Amygdala (tissue), 56 donors: ENCODE measurements around the gene PPP6R3.

Source experiments
- DNase-seq, 56 donors: peaks; one replicate each; lab custom pipeline; 2025; lab: John Stamatoyannopoulos, UW

Gene PPP6R3

DNA sequence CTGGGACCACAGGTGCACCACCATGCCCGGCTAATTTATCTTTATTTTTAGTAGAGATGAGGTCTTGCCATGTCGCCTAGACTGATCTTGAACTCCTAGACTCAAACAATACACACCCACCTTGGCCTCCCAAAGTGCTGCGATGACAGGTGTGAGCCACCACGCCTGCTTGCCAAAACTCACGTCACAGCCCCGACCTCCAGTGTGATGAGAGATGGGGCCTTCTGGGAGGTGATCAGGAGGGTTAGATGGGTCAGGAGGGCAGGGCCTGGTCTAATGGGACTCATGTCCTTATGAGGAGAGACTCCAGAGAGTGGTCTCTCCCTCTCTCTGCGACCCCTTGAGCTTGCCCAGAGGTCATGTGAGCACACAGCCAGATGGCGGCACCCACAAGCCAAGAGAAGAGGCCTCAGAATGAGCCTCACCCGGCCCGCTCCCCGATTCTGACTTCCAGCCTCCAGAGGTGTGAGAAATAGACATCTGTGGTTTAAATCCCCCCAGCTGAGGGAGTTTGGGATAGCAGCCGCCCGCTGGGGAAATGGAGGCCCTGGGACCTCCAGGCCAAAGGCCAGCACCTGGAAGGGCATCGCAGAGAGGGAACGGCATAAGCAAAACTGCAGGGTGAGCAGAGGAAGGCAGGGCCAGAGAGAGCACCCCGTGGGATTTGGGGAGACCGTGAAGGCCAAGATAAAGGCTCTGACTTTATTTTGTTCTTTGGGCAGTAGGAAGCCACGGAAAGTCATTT, 199.7 kb downstream of the PPP6R3 start:
- DNase-seq = no peak

GRCh38 chr11:68661014-68661413, 200.5 kb downstream of the PPP6R3 start:
- no peak for DNase-seq

- no peak for DNase-seq
These were observed 201.4 kb downstream of the PPP6R3 start for GRCh38 chr11:68661697-68662603.

- DNase-seq = no peak
These were observed 203.0 kb downstream of the PPP6R3 start for GRCh38 chr11:68663482-68664010.

DNA sequence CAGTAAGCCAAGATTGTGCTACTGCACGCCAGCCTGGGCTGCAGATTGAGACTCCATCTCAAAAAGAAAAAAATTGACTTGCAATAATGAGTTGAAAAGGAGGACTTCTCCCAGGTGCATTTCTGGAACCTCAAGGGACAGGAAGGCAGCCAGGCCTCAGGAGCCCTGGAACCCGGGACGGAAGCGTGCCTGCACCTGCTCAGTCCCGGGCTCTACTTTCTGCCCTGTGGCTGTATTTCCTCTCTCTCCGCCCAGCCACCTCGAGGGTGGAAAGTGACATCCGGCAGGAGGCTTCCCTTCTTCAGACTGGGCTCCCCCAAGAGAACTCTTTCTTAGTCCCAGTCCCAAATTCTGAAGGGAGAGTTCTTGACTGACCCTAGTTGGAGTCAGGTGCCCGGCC, 203.6 kb downstream of the PPP6R3 start:
- DNase-seq = no peak

- no peak for DNase-seq
These were observed 204.4 kb downstream of the PPP6R3 start for GRCh38 chr11:68664906-68665305.
